ENCODE measurements around the gene CDH23. TPM values are rescaled to one million over a fixed set of nuclear protein-coding genes. Genes with fewer than 3 reads are reported as not detected.

CDH23 gene
- total and polyA plus RNA-seq, 2 experiments from 2014 or later: 0.30 to 1.5 TPM

DNA sequence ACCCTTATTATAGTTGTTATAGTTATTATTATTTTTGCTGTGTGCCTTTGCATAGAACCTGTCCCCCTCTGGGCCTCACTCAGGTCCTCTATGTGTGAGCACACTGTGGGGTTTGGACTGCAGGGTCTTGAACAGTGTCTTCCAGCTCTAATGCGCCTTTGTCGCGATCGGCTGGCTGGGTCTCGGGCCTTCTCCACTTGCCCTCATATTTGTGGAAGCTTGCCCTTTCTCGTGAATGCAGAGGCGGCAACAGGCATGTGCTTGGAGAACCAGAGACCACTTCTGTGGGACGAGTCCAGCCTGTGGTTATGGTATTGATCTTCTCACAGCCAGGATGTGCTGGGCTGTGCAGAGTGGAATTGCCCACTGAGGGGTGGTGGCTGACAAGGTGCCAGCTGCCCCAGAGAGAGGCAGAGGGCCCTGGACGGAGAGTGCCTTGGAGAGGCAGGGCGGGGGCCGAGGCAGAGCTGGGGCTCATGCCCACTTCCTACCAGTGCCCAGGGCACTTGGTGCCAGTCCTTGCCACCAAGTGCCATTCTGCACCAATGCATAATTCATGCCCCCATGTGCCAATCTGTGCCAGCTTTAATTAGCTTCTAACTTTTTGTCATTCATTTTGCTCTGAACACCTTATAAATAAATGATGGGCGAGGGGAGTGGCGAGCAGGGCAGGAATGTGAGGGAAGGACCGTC is 6.8 kb upstream of the CDH23 start:
- no peaks in the 10 kb centered on the region for H3K9me2 ChIP-seq (replicated peaks; ENCODE audit: insufficient read depth)
- no peaks in the 10 kb centered on the region for H3K36me3 ChIP-seq (replicated peaks; ENCODE audit: insufficient read depth, low read depth)
- H3K4me3 ChIP-seq: no peak overlapping the region
- peaks cover 5% of the 10 kb centered on the region for H3K27me3 ChIP-seq
- no peak overlapping the region for H2AFZ ChIP-seq
- no peak for TF ChIP-seq EZH2 (IDR thresholded peaks at IDR 0.05; ENCODE audit: borderline replicate concordance)
- H3K9me3 ChIP-seq (ENCODE audit: low read depth): no peaks in the 10 kb centered on the region
- no peaks in the 10 kb centered on the region for H3K4me1 ChIP-seq (ENCODE audit: insufficient read depth)
- no peak overlapping the region for H3K27ac ChIP-seq
- 88% methylated on average over 14 of the region's 14 CpGs for WGBS (ENCODE audit: low lambda C conversion rate, missing lambda C conversion rate)
- no peak overlapping the region for H3K4me2 ChIP-seq
- no peaks in the 10 kb centered on the region for H3K79me2 ChIP-seq
- H4K20me1 ChIP-seq (ENCODE audit: insufficient read depth, poor library complexity, severe bottlenecking): no peaks in the 10 kb centered on the region
- DNase-seq (ENCODE audit: low spot score): no peak

DNA sequence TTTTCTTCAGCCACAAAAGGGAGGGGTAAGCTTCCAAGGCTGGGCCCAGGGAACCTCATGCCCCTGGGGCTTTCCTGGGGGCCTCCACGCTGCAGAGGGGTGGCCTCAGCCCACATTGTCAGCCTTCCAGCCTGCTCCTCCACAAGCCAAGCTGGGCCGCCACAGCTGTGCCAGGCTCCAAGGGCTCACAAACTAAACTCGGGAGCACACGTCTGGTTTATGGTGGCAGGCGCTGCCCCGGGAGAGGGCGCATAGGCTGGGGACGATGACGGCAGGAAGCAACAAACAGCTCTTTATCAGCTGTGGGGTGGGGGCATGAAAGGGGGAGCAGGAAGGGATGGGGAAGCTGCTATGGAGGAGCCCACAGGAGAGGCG is 6.3 kb upstream of the CDH23 start:
- Histone ChIP-seq H3K36me3 (replicated peaks; ENCODE audit: insufficient read depth, low read depth) (no peaks in the 10 kb centered on the region), H3K27me3 (peaks cover 5% of the 10 kb centered on the region), H3K9me3 (ENCODE audit: low read depth) (no peaks in the 10 kb centered on the region), H3K9me2 (replicated peaks; ENCODE audit: insufficient read depth) (no peaks in the 10 kb centered on the region), H3K27ac (no peak overlapping the region), H3K79me2 (no peaks in the 10 kb centered on the region), H4K20me1 (ENCODE audit: insufficient read depth, poor library complexity, severe bottlenecking) (no peaks in the 10 kb centered on the region), H3K4me3 (no peak overlapping the region), H3K4me1 (ENCODE audit: insufficient read depth) (no peaks in the 10 kb centered on the region), H3K4me2 (no peak overlapping the region), H2AFZ (no peak overlapping the region)
- 53% methylated on average over 10 of the region's 10 CpGs for WGBS (ENCODE audit: low lambda C conversion rate, missing lambda C conversion rate)
- TF ChIP-seq EZH2phosphoT487 (IDR thresholded peaks at IDR 0.05; ENCODE audit: low read depth, severe bottlenecking, unreplicated experiment) (no peak), EZH2 (IDR thresholded peaks at IDR 0.05; ENCODE audit: borderline replicate concordance) (no peak)
- TF ChIP-seq, protein P1, sequence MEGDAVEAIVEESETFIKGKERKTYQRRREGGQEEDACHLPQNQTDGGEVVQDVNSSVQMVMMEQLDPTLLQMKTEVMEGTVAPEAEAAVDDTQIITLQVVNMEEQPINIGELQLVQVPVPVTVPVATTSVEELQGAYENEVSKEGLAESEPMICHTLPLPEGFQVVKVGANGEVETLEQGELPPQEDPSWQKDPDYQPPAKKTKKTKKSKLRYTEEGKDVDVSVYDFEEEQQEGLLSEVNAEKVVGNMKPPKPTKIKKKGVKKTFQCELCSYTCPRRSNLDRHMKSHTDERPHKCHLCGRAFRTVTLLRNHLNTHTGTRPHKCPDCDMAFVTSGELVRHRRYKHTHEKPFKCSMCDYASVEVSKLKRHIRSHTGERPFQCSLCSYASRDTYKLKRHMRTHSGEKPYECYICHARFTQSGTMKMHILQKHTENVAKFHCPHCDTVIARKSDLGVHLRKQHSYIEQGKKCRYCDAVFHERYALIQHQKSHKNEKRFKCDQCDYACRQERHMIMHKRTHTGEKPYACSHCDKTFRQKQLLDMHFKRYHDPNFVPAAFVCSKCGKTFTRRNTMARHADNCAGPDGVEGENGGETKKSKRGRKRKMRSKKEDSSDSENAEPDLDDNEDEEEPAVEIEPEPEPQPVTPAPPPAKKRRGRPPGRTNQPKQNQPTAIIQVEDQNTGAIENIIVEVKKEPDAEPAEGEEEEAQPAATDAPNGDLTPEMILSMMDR (IDR thresholded peaks at IDR 0.05; ENCODE audit: poor library complexity): no peak
- DNase-seq (ENCODE audit: low spot score): no peak

DNA sequence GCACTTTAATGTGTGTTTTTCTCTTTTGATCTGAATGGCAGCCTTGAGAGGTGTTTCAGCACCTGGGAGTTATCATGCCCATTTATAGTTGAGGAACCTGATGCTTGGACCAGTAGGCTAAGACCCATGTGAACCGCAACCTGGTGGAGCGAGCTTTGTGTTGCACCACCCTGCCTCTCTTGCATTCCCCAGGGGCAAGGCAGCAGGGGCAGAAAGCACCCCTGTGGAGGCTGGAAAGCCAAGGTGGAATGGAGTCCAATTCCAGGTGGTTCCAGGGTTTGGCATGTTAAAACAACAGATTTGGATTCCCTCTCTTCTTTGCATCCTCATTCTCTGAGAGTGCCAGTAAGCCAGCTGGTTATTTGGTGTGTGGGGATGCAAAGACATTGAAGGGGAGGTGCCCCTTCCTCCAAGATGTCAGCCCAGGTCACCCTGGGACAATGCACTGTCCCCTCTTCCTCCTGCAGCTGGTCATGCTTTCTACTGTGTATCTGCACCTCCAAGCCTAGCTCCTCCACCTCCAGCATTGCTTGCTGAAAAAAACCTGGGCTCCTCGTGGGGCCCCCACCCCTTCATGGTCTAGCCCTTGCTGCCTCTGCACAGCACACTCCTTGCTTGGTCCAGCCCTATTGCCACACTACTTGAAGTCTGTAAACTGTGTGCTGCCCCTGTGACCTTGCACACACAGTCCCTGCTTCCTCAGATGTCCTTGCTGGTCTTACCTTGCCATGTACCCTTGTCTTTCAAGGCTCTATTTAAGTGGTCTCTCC is 5.6 kb upstream of the CDH23 start:
- no peak for DNase-seq (ENCODE audit: low spot score)
- Histone ChIP-seq H3K36me3 (replicated peaks; ENCODE audit: insufficient read depth, low read depth) (no peaks in the 10 kb centered on the region), H3K4me1 (ENCODE audit: insufficient read depth) (no peaks in the 10 kb centered on the region), H3K9me2 (replicated peaks; ENCODE audit: insufficient read depth) (no peaks in the 10 kb centered on the region), H3K79me2 (no peaks in the 10 kb centered on the region), H3K4me3 (no peak overlapping the region), H3K27ac (no peak overlapping the region), H4K20me1 (ENCODE audit: insufficient read depth, poor library complexity, severe bottlenecking) (no peaks in the 10 kb centered on the region), H2AFZ (no peak overlapping the region), H3K27me3 (peaks cover 5% of the 10 kb centered on the region), H3K4me2 (no peak overlapping the region), H3K9me3 (ENCODE audit: low read depth) (no peaks in the 10 kb centered on the region)
- TF ChIP-seq EZH2 (IDR thresholded peaks at IDR 0.05; ENCODE audit: borderline replicate concordance) (no peak), EZH2phosphoT487 (IDR thresholded peaks at IDR 0.05; ENCODE audit: low read depth, severe bottlenecking, unreplicated experiment) (no peak)
- TF ChIP-seq, protein P1 (IDR thresholded peaks at IDR 0.05; ENCODE audit: poor library complexity): no peak
- 78% methylated on average over 3 of the region's 3 CpGs for WGBS (ENCODE audit: low lambda C conversion rate, missing lambda C conversion rate)

DNA sequence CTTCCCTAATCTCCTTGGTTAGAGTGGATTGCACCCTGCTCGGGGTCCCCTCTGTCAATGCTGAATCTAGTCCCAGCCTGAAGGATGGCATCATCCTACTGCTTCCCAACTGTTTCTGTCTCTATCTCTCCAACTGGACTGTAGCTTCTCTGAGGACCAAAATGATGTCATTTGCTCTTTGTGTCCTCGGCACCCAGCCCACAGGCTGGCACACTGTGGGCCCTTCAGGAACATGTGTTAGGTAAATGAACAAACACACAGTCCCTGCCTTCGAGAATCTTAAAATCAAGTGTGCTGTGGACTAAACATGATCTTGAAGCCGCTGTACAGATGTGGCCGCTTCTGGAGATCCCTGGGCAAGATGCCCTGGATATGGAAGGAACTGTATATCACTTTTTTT is 5.0 kb upstream of the CDH23 start:
- TF ChIP-seq EZH2 (IDR thresholded peaks at IDR 0.05; ENCODE audit: borderline replicate concordance) (no peak), EZH2phosphoT487 (IDR thresholded peaks at IDR 0.05; ENCODE audit: low read depth, severe bottlenecking, unreplicated experiment) (no peak)
- TF ChIP-seq, protein P1 (IDR thresholded peaks at IDR 0.05; ENCODE audit: poor library complexity): no peak
- DNase-seq (ENCODE audit: low spot score): no peak
- no peak overlapping the region for H3K4me3 ChIP-seq
- H3K79me2 ChIP-seq: no peaks in the 10 kb centered on the region
- H4K20me1 ChIP-seq (ENCODE audit: insufficient read depth, poor library complexity, severe bottlenecking): no peaks in the 10 kb centered on the region
- no peak overlapping the region for H3K27ac ChIP-seq
- no peaks in the 10 kb centered on the region for H3K9me2 ChIP-seq (replicated peaks; ENCODE audit: insufficient read depth)
- no peak overlapping the region for H2AFZ ChIP-seq
- H3K36me3 ChIP-seq (replicated peaks; ENCODE audit: insufficient read depth, low read depth): no peaks in the 10 kb centered on the region
- H3K27me3 ChIP-seq: peaks cover 5% of the 10 kb centered on the region
- WGBS (ENCODE audit: low lambda C conversion rate, missing lambda C conversion rate): 82% methylated on average over 5 of the region's 5 CpGs
- no peaks in the 10 kb centered on the region for H3K9me3 ChIP-seq (ENCODE audit: low read depth)
- no peaks in the 10 kb centered on the region for H3K4me1 ChIP-seq (ENCODE audit: insufficient read depth)
- H3K4me2 ChIP-seq: no peak overlapping the region
